Lung (tissue), 12 donors: Measurements from ENCODE around the gene DGKQ. TPM values are rescaled to one million over a fixed set of nuclear protein-coding genes. Genes with fewer than 3 reads are reported as not detected.
A peak's percentile ranks its signal among the peaks of the same experiment; 100 is the strongest.

Experiments
- ATAC-seq: fragments of 200-7000 bp; cut with Tn5 transposase; one replicate; pipeline ENCODE4 v1.9.1; 2020; ENCODE audit warnings: moderate number of reproducible peaks; ENCODE audit not compliant: insufficient read depth, low FRiP score
- DNase-seq, 3 donors: peaks; one replicate each; pipeline ENCODE4 v3.0.0-alpha.2; 2013 to 2017
- H3K27ac ChIP-seq, 2 donors: one replicate each; pipeline ENCODE4 v1.5.1; 2013; ENCODE audit warnings: mild to moderate bottlenecking in 2 of 2, moderate library complexity in 2 of 2, control low read depth in 1 of 2, inconsistent platforms in 1 of 2, low read depth in 1 of 2, low read length in 1 of 2
- H3K27me3 ChIP-seq, 3 donors: one replicate each; pipeline ENCODE4 v1.5.1; 2013; ENCODE audit warnings: low read length in 2 of 3; ENCODE audit not compliant: control insufficient read depth in 3 of 3, insufficient read depth in 3 of 3
- H3K36me3 ChIP-seq, 4 donors: one replicate each; pipeline ENCODE4 v1.5.1; 2013; ENCODE audit warnings: low read length in 4 of 4, mild to moderate bottlenecking in 1 of 4, moderate library complexity in 1 of 4; ENCODE audit not compliant: control insufficient read depth in 4 of 4, insufficient read depth in 4 of 4
- H3K4me1 ChIP-seq, 5 donors: one replicate each; pipeline ENCODE4 v1.5.1; 2013; ENCODE audit warnings: low read length in 5 of 5, mild to moderate bottlenecking in 2 of 5, moderate library complexity in 1 of 5; ENCODE audit not compliant: control insufficient read depth in 5 of 5, insufficient read depth in 5 of 5
- H3K4me3 ChIP-seq: one replicate; pipeline ENCODE4 v1.5.1; 2013; ENCODE audit warnings: mild to moderate bottlenecking, control low read depth, moderate library complexity
- H3K9ac ChIP-seq, 2 donors: one replicate each; pipeline ENCODE4 v1.5.1; 2013; ENCODE audit warnings: low read length in 2 of 2, control low read depth in 1 of 2; ENCODE audit not compliant: insufficient read depth in 1 of 2
- H3K9me3 ChIP-seq, 4 donors: one replicate each; pipeline ENCODE4 v1.5.1; 2013; ENCODE audit warnings: low read length in 3 of 4, mild to moderate bottlenecking in 1 of 4, moderate library complexity in 1 of 4; ENCODE audit not compliant: control insufficient read depth in 4 of 4, insufficient read depth in 3 of 4
- WGBS, 2 donors: extraction: QIAGEN DNeasy Blood & Tissue Kit; methylation state at CpG; one replicate each; pipeline ENCODE4 v1.1.7; 2013; 5-methylcytosine and 5-hydroxymethylcytosine counted together
- polyA plus RNA-seq, 2 donors: library from polyadenylated mRNA; stranded (reverse); fragments of 200-250 nt; gene quantifications; one replicate each; pipeline ENCODE4 v1.2.1, GENCODE V29; 2013
- total RNA-seq, 2 donors: library from RNA; depleted of rRNA in 1 of 2; stranded (reverse); fragments of >200 nt in 1 of 2; gene quantifications; one replicate each; pipeline ENCODE4 v1.2.1, GENCODE V29; 2014 to 2021
- TF ChIP-seq, protein P1 (sequence below): IDR thresholded peaks from 2 replicates; pipeline ENCODE4 v1.5.1; 2012; ENCODE audit warnings: mild to moderate bottlenecking; ENCODE audit errors: control extremely low read depth, extremely low read depth
- donor health status: control.
- donor health status: control.
- donor health status: Bipolar disorder and iron deficiency.
- donor health status: healthy.
- donor health status: DM: yes; HTN: yes; CAD: no.

Gene DGKQ
- total and polyA plus RNA-seq, 4 donors, result 5.9 to 19.1 (median 8.4) TPM

GRCh38 chr4:955161-955921, 18.0 kb downstream of the DGKQ start:
- peaks cover 0 to 45% (median 4%) of the 10 kb centered on the region in 4 donors for H3K36me3 ChIP-seq
- H3K9ac ChIP-seq, result no peak overlapping the region
- no peaks in the 10 kb centered on the region for H3K9me3 ChIP-seq
- H3K27me3 ChIP-seq, result no peaks in the 10 kb centered on the region
- DNase-seq (peak in 1 of 3 donors; percentile 12), ATAC-seq (no peak)
- WGBS, 2 donors, result 94% methylated on average over 33 of the region's 33 CpGs
- TF ChIP-seq, protein P1, sequence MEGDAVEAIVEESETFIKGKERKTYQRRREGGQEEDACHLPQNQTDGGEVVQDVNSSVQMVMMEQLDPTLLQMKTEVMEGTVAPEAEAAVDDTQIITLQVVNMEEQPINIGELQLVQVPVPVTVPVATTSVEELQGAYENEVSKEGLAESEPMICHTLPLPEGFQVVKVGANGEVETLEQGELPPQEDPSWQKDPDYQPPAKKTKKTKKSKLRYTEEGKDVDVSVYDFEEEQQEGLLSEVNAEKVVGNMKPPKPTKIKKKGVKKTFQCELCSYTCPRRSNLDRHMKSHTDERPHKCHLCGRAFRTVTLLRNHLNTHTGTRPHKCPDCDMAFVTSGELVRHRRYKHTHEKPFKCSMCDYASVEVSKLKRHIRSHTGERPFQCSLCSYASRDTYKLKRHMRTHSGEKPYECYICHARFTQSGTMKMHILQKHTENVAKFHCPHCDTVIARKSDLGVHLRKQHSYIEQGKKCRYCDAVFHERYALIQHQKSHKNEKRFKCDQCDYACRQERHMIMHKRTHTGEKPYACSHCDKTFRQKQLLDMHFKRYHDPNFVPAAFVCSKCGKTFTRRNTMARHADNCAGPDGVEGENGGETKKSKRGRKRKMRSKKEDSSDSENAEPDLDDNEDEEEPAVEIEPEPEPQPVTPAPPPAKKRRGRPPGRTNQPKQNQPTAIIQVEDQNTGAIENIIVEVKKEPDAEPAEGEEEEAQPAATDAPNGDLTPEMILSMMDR, result no peak
- no peak overlapping the region for H3K27ac ChIP-seq
- no peak overlapping the region for H3K4me3 ChIP-seq
- no peaks in the 10 kb centered on the region for H3K4me1 ChIP-seq

- DNase-seq (no peak), ATAC-seq (no peak)
- Histone ChIP-seq H3K4me3 (no peak overlapping the region), H3K27ac (no peak overlapping the region), H3K27me3 (no peaks in the 10 kb centered on the region), H3K36me3 (peaks cover 0 to 43% (median 4%) of the 10 kb centered on the region in 4 donors), H3K9ac (no peak overlapping the region), H3K4me1 (no peaks in the 10 kb centered on the region), H3K9me3 (no peaks in the 10 kb centered on the region)
- 92 to 94% methylated on average over 17 of the region's 17 CpGs for WGBS, 2 donors
- TF ChIP-seq, protein P1, result no peak
These were observed 19.0 kb downstream of the DGKQ start for GRCh38 chr4:954211-955020.

DNA sequence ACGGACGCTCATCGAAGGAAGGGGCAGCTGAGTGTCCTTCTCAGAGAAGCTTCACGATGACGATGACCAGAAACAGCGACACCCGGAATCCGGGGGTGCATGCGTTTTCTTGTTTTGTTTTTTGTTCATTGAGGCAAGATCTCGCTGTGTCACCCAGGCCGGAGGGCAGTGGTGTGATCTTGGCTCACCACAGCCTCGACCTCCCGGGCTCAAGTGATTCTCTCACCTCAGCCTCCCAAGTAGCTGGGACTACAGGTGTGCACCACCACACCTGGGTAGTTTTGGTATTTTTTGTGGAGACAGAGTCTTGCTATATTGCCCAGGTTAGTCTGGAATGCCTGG, 19.8 kb downstream of the DGKQ start:
- H3K9ac ChIP-seq, result no peak overlapping the region
- no peaks in the 10 kb centered on the region for H3K4me1 ChIP-seq
- H3K36me3 ChIP-seq, result peaks cover 0 to 36% (median 4%) of the 10 kb centered on the region in 4 donors
- no peak for ATAC-seq
- TF ChIP-seq, protein P1, result no peak
- DNase-seq, result no peak
- WGBS, 2 donors, result 97 to 98% methylated on average over 13 of the region's 13 CpGs
- H3K9me3 ChIP-seq, result no peaks in the 10 kb centered on the region
- no peak overlapping the region for H3K4me3 ChIP-seq
- no peaks in the 10 kb centered on the region for H3K27me3 ChIP-seq
- H3K27ac ChIP-seq, result no peak overlapping the region
